Pons (tissue), 1 donor: ENCODE measurements around the gene LAIR1.
"Not testable (repeated sequence)": the region's sequence is repeated elsewhere in the genome, so short reads cannot be mapped to it uniquely, and the experiment has no call there.

ENCODE experiments used
- DNase-seq: peaks from one replicate; pipeline ENCODE4 v3.0.0-alpha.2; 2016; ENCODE audit warnings: low spot score

The LAIR1 gene

GRCh38 chr19:54341295-54341694 lies 23.4 kb downstream of the LAIR1 start:
- no peak for DNase-seq

- peak; percentile 61 for DNase-seq
These were observed 24.9 kb downstream of the LAIR1 start for GRCh38 chr19:54339646-54340358.

GRCh38 chr19:54338521-54338920 lies 26.2 kb downstream of the LAIR1 start:
- no peak for DNase-seq

- DNase-seq: no peak
These were observed 26.9 kb downstream of the LAIR1 start for GRCh38 chr19:54337858-54338230.

- DNase-seq: no peak
These were observed 27.6 kb downstream of the LAIR1 start for GRCh38 chr19:54336893-54337857.

- DNase-seq: no peak
These were observed 28.5 kb downstream of the LAIR1 start for GRCh38 chr19:54335979-54336892.

- DNase-seq: no peak
These were observed 29.6 kb downstream of the LAIR1 start for GRCh38 chr19:54335164-54335563.

GRCh38 chr19:54333586-54334298 lies 31.0 kb downstream of the LAIR1 start:
- no peak for DNase-seq

GRCh38 chr19:54332149-54332548 lies 32.6 kb downstream of the LAIR1 start:
- no peak for DNase-seq

- no peak for DNase-seq
These were observed 33.1 kb downstream of the LAIR1 start for GRCh38 chr19:54331626-54332025.

GRCh38 chr19:54329476-54330165 lies 35.1 kb downstream of the LAIR1 start:
- DNase-seq: no peak

- not testable (repeated sequence) for DNase-seq
These were observed 36.0 kb downstream of the LAIR1 start for GRCh38 chr19:54328781-54329180.

GRCh38 chr19:54325631-54326030 lies 39.1 kb downstream of the LAIR1 start:
- DNase-seq: no peak

GRCh38 chr19:54325194-54325621 lies 39.5 kb downstream of the LAIR1 start:
- no peak for DNase-seq

GRCh38 chr19:54324071-54324470 lies 40.7 kb downstream of the LAIR1 start:
- no peak for DNase-seq

GRCh38 chr19:54322934-54323333 lies 41.8 kb downstream of the LAIR1 start:
- not testable (repeated sequence) for DNase-seq

- not testable (repeated sequence) for DNase-seq
These were observed 42.4 kb downstream of the LAIR1 start for GRCh38 chr19:54322295-54322694.

- no peak for DNase-seq
These were observed 44.6 kb downstream of the LAIR1 start for GRCh38 chr19:54319892-54320670.

- no peak for DNase-seq
These were observed 45.7 kb downstream of the LAIR1 start for GRCh38 chr19:54319049-54319448.

GRCh38 chr19:54317965-54318240 lies 46.8 kb downstream of the LAIR1 start:
- DNase-seq: no peak
